Stomach (tissue), 9 donors: ENCODE results near the gene RELA. TPM values are rescaled to one million over a fixed set of nuclear protein-coding genes. Genes with fewer than 3 reads are reported as not detected.

Source experiments
- DNase-seq, 2 donors: peaks; one replicate each; pipeline versions ENCODE4 v3.0.0 to v3.0.0-alpha.2; 2013 to 2019
- H3K27ac ChIP-seq, 5 donors: fragments of 200-600 bp in 4 of 5; sonication (generic) in 4 of 5; one replicate each; pipeline ENCODE4 v1.5.1; 2013 to 2019; ENCODE audit warnings: mild to moderate bottlenecking in 1 of 5, moderate library complexity in 1 of 5
- H3K27me3 ChIP-seq, 3 donors: fragments of 200-600 bp; sonication (generic); one replicate each; pipeline ENCODE4 v1.5.1; 2017 to 2019; ENCODE audit warnings: mixed run types in 1 of 3
- H3K36me3 ChIP-seq, 4 donors: fragments of 200-600 bp; sonication (generic); 1 replicate in 3 of 4; 2 replicates in 1 of 4; pipeline ENCODE4 v1.5.1; 2016 to 2019
- H3K4me1 ChIP-seq, 4 donors: fragments of 200-600 bp; sonication (generic); one replicate each; pipeline ENCODE4 v1.5.1; 2016 to 2019
- H3K4me3 ChIP-seq, 4 donors: fragments of 200-600 bp; sonication (generic) in 3 of 4; one replicate each; pipeline ENCODE4 v1.5.1; 2016 to 2019; ENCODE audit warnings: mild to moderate bottlenecking in 1 of 4
- H3K9me3 ChIP-seq, 4 donors: fragments of 200-600 bp; sonication (generic); one replicate each; pipeline ENCODE4 v1.5.1; 2016 to 2019
- CTCF ChIP-seq, 7 experiments: fragments of 450-650 bp in 4 of 7; fragments of 200-600 bp in 3 of 7; sonication (generic) in 3 of 7; IDR thresholded peaks; one replicate each; pipeline ENCODE4 v1.5.1; 2016 to 2019; ENCODE audit warnings: antibody characterized with exemption in 7 of 7, control low read depth in 2 of 7, mild to moderate bottlenecking in 1 of 7
- EP300 ChIP-seq: sonication (generic); formaldehyde crosslinking; IDR thresholded peaks from one replicate; pipeline ENCODE4 v1.6.1; 2017; ENCODE audit warnings: antibody characterized with exemption
- POLR2A ChIP-seq, 4 donors: fragments of 450-650 bp; IDR thresholded peaks; one replicate each; pipeline ENCODE4 v1.6.1; 2016; ENCODE audit warnings: antibody characterized with exemption in 4 of 4, control low read depth in 2 of 4, mild to moderate bottlenecking in 1 of 4, moderate library complexity in 1 of 4
- POLR2AphosphoS5 ChIP-seq, 3 donors: sonication (generic); formaldehyde crosslinking; IDR thresholded peaks; one replicate each; pipeline ENCODE4 v1.6.1; 2016; ENCODE audit warnings: antibody characterized with exemption in 3 of 3
- WGBS, 5 donors: extraction: QIAGEN DNeasy Blood & Tissue Kit in 3 of 5; methylation state at CpG; one replicate each; pipeline versions ENCODE4 v1.1.5 to v1.1.7; 2013 to 2018; 5-methylcytosine and 5-hydroxymethylcytosine counted together
- intact Hi-C: fragments of 100-400 bp; cut with DNase I; formaldehyde crosslinking; loops from one replicate; pipeline ENCODE4 v1.15.1; 2023; ENCODE audit warnings: low total_unique reads
- polyA plus RNA-seq, 3 donors: library from polyadenylated mRNA; stranded (reverse); fragments of 200-250 nt; gene quantifications; one replicate each; pipeline ENCODE4 v1.2.3, GENCODE V29; 2013
- total RNA-seq, 5 donors: library from RNA; depleted of rRNA; stranded (reverse); fragments of >200 nt; gene quantifications; one replicate each; pipeline versions ENCODE4 v1.1.0 to v1.2.3, GENCODE V29; 2014 to 2016
- donor health status: healthy with polysubstance abuse.
- donor health status: Bipolar disorder and iron deficiency.
- donor health status: healthy.

Gene RELA
- total and polyA plus RNA-seq, 8 donors: 27.4 to 68.8 (median 46.6) TPM

- WGBS, 5 donors: 0 to 3% (median 1%) methylated on average over 8 to 50 of the region's 50 CpGs
Measured at GRCh38 chr11:65615950-65616574, 46.7 kb downstream of the RELA start.

GRCh38 chr11:65615229-65615949 is 47.3 kb downstream of the RELA start, which contains the start of gene PCNX3:
Gene PCNX3 (plus strand): TSS chr11:65615776. CDS start chr11:65616312, 536 bp downstream.
- Histone ChIP-seq H3K4me3 (peak within 1 kb of the TSS; percentile 79 to 98 (median 98)), H3K27me3 (no peaks in the 10 kb centered on the region), H3K27ac (peak within 1 kb of the TSS; percentile 93 to 99 (median 95)), H3K4me1 (peaks cover 45 to 67% (median 52%) of the 10 kb centered on the region in 4 donors), H3K9me3 (no peaks in the 10 kb centered on the region), H3K36me3 (peaks cover 33 to 60% (median 52%) of the 10 kb centered on the region in 4 donors)
- peak; percentile 72 to 90 (median 89) for TF ChIP-seq POLR2AphosphoS5 (IDR thresholded peaks at IDR 0.05)
- no peak for TF ChIP-seq EP300
- TF ChIP-seq POLR2A (IDR thresholded peaks at IDR 0.05): peak in 1 of 4 donors; percentile 20
- no peak for TF ChIP-seq CTCF (IDR thresholded peaks at IDR 0.05)
- 0 to 1% (median 0%) methylated on average over 16 to 55 of the region's 55 CpGs for WGBS, 5 donors
- DNase-seq: peak; percentile 100
- intact Hi-C loops: no loop called here

More at GRCh38 chr11:65615950-65616574, 46.7 kb downstream of the RELA start:
- peaks cover 40 to 61% (median 46%) of the 10 kb centered on the region in 4 donors for H3K4me1 ChIP-seq
- peaks cover 35 to 60% (median 52%) of the 10 kb centered on the region in 4 donors for H3K36me3 ChIP-seq
- H3K9me3 ChIP-seq: no peaks in the 10 kb centered on the region
- peak overlapping the region; percentile 79 to 98 (median 98) for H3K4me3 ChIP-seq
- intact Hi-C loops: no loop called here
- DNase-seq: peak; percentile 37 to 72
- H3K27ac ChIP-seq: peak overlapping the region; percentile 93 to 99 (median 95)
- no peaks in the 10 kb centered on the region for H3K27me3 ChIP-seq
- TF ChIP-seq POLR2A (IDR thresholded peaks at IDR 0.05) (no peak), EP300 (no peak), POLR2AphosphoS5 (IDR thresholded peaks at IDR 0.05) (no peak), CTCF (IDR thresholded peaks at IDR 0.05) (no peak)

- no peak for TF ChIP-seq EP300
- no peak for TF ChIP-seq CTCF (IDR thresholded peaks at IDR 0.05)
- no peak for TF ChIP-seq POLR2A (IDR thresholded peaks at IDR 0.05)
- TF ChIP-seq POLR2AphosphoS5 (IDR thresholded peaks at IDR 0.05): no peak
- peaks cover 13 to 60% (median 49%) of the 10 kb centered on the region in 4 donors for H3K36me3 ChIP-seq
- H3K27me3 ChIP-seq: no peaks in the 10 kb centered on the region
- intact Hi-C loops: no loop called here
- peak overlapping the region; percentile 93 to 99 (median 95) for H3K27ac ChIP-seq
- 10 to 24% (median 14%) methylated on average over 21 to 43 of the region's 43 CpGs for WGBS, 5 donors
- no peaks in the 10 kb centered on the region for H3K9me3 ChIP-seq
- peak; percentile 42 to 50 for DNase-seq
- peak overlapping the region; percentile 65 to 98 (median 79) for H3K4me3 ChIP-seq
- peaks cover 56 to 75% (median 68%) of the 10 kb centered on the region in 4 donors for H3K4me1 ChIP-seq
Measured at GRCh38 chr11:65613091-65613928, 49.4 kb downstream of the RELA start.

DNA sequence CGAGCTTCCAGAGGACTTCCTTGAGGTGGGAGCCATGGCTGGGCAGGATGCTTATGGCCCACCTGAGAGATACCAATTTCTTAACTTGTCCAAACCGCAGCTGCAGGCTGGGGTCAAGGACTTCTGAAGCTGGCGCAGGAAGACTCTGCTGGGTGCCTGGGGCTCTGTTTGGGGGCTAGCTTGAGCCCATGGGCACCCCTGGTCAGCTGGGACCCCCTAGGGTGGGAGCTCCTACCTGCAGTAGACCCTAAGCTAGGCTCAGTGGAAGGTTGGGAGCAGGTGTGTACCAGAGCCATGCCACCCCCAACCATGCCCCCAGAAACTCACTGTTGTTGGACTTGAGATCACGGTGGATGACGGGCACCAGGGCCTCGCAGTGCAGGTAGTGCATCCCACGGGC is 50.0 kb downstream of the RELA start:
- 48 to 57% (median 55%) methylated on average over 5 to 7 of the region's 7 CpGs for WGBS, 5 donors
- no peak for DNase-seq
- peak overlapping the region; percentile 65 to 98 (median 79) for H3K4me3 ChIP-seq
- H3K27ac ChIP-seq: peak overlapping the region in 4 of 5 donors; percentile 93 to 99 (median 96)
- intact Hi-C loops: no loop called here
- no peak for TF ChIP-seq EP300
- TF ChIP-seq POLR2AphosphoS5 (IDR thresholded peaks at IDR 0.05): no peak
- no peak for TF ChIP-seq CTCF (IDR thresholded peaks at IDR 0.05)
- TF ChIP-seq POLR2A (IDR thresholded peaks at IDR 0.05): no peak
- H3K4me1 ChIP-seq: peaks cover 58 to 77% (median 71%) of the 10 kb centered on the region in 4 donors
- H3K9me3 ChIP-seq: no peaks in the 10 kb centered on the region
- H3K27me3 ChIP-seq: no peaks in the 10 kb centered on the region
- peaks cover 7 to 60% (median 48%) of the 10 kb centered on the region in 4 donors for H3K36me3 ChIP-seq
